GM12878 (cell line): ENCODE data around the gene KBTBD3. TPM values are rescaled to one million over a fixed set of nuclear protein-coding genes. Genes with fewer than 3 reads are reported as not detected.

Source experiments
- ATAC-seq: fragments of 200-7000 bp; cut with Tn5 transposase; 3 replicates; pipeline ENCODE4 v1.9.1; 2020; ENCODE audit warnings: mild to moderate bottlenecking, moderate library complexity
- BruUV-seq: library from RNA; stranded (reverse); fragments of 400-500 nt; replicated peaks from 2 replicates; lab custom pipeline; 2021; lab: Mats Ljungman, UMichigan
- CTCF ChIA-PET: fragments of 300-600 bp; sonication (Branson Sonifier 250); formaldehyde crosslinking; extraction: SDS; loops from one replicate; lab custom pipeline; 2021; ENCODE audit warnings: inconsistent platforms; lab: Yijun Ruan, JAX
- POLR2A ChIA-PET: fragments of 350-600 bp; formaldehyde crosslinking; extraction: SDS; loops from one replicate; lab custom pipeline; 2021; ENCODE audit warnings: inconsistent platforms; lab: Charles Lee
- RAD21 ChIA-PET: fragments of 300-600 bp; sonication (Branson Sonifier 250); formaldehyde crosslinking; loops from one replicate; lab custom pipeline; 2023; ENCODE audit warnings: antibody characterized with exemption; ENCODE audit not compliant: unreplicated experiment; lab: Charles Lee
- SMC1A ChIA-PET: fragments of 300-600 bp; sonication (Branson Sonifier 250); formaldehyde crosslinking; loops from one replicate; lab custom pipeline; 2023; ENCODE audit not compliant: unreplicated experiment, uncharacterized antibody; lab: Charles Lee
- DNase-seq: peaks from one replicate; pipeline ENCODE4 v3.0.0-alpha.2; 2011; ENCODE audit warnings: low read depth, low spot score
- FAIRE-seq: peaks from 3 replicates; lab custom pipeline; 2011; peaks lifted over from hg19 to GRCh38; lab: Jason Lieb, UNC
- H2AFZ ChIP-seq: 2 replicates; pipeline ENCODE4 v1.6.0; 2011; ENCODE audit warnings: low read depth, low read length, control low read depth; ENCODE audit not compliant: control insufficient read depth
- H3K27ac ChIP-seq: 2 replicates; pipeline ENCODE4 v1.5.1; 2011; ENCODE audit warnings: control low read depth; ENCODE audit not compliant: control insufficient read depth, insufficient read depth
- H3K27me3 ChIP-seq, 2 experiments: replicated peaks in 1 of 2; 2 replicates each; pipeline versions ENCODE4 v1.6.0 to v1.6.1; 2011; ENCODE audit warnings: low read length in 1 of 2; ENCODE audit not compliant: control insufficient read depth in 2 of 2, insufficient read depth in 2 of 2
- H3K36me3 ChIP-seq, 2 experiments: 2 replicates each; pipeline ENCODE4 v1.5.1; 2011; ENCODE audit warnings: low read length in 1 of 2; ENCODE audit not compliant: control insufficient read depth in 2 of 2, insufficient read depth in 2 of 2
- H3K4me1 ChIP-seq: 2 replicates; pipeline ENCODE4 v1.6.1; 2011; ENCODE audit warnings: mild to moderate bottlenecking, low read length, moderate library complexity, mixed read lengths; ENCODE audit not compliant: control insufficient read depth, insufficient read depth
- H3K4me2 ChIP-seq: 2 replicates; pipeline ENCODE4 v1.6.0; 2011; ENCODE audit warnings: control low read depth; ENCODE audit not compliant: control insufficient read depth, insufficient read depth
- H3K4me3 ChIP-seq: fragments of 200-600 bp; sonication (generic); 2 replicates; pipeline ENCODE4 v1.5.1; 2016
- H3K79me2 ChIP-seq: 2 replicates; pipeline ENCODE4 v1.6.0; 2011; ENCODE audit warnings: low read length; ENCODE audit not compliant: control insufficient read depth, insufficient read depth
- H3K9ac ChIP-seq: 2 replicates; pipeline ENCODE4 v1.8.0; 2011; ENCODE audit warnings: low read length, control low read depth, mixed read lengths; ENCODE audit not compliant: control insufficient read depth, insufficient read depth
- H3K9me3 ChIP-seq: replicated peaks from 3 replicates; pipeline ENCODE4 v1.5.1; 2011; ENCODE audit warnings: mild to moderate bottlenecking, low read length; ENCODE audit not compliant: control insufficient read depth, insufficient read depth
- H4K20me1 ChIP-seq: 2 replicates; pipeline ENCODE4 v1.6.0; 2011; ENCODE audit not compliant: control insufficient read depth, insufficient read depth
- ATF7 ChIP-seq: fragments of 450-650 bp; IDR thresholded peaks from 2 replicates; pipeline ENCODE4 v1.6.1; 2016; ENCODE audit warnings: low read depth, mild to moderate bottlenecking
- CBX5 ChIP-seq: sonication (generic); IDR thresholded peaks from 2 replicates; pipeline ENCODE4 v1.6.1; 2016; ENCODE audit warnings: low read depth, moderate library complexity, mild to moderate bottlenecking, inconsistent platforms
- CEBPB ChIP-seq, 2 experiments: fragments of 150-350 bp in 1 of 2; IDR thresholded peaks; 2 replicates each; pipeline ENCODE4 v1.6.1; 2012 to 2014; ENCODE audit warnings: low read depth in 2 of 2, low read length in 2 of 2, borderline replicate concordance in 1 of 2, inconsistent platforms in 1 of 2
- EP300 ChIP-seq, 2 experiments: fragments of 150-350 bp in 1 of 2; IDR thresholded peaks; 2 replicates each; pipeline ENCODE4 v1.6.1; 2011 to 2012; ENCODE audit warnings: low read depth in 2 of 2, low read length in 2 of 2, borderline replicate concordance in 1 of 2, improper control_type of control experiment in 1 of 2, inconsistent platforms in 1 of 2; ENCODE audit not compliant: control insufficient read depth in 1 of 2
- IRF4 ChIP-seq: IDR thresholded peaks from 2 replicates; pipeline ENCODE4 v1.6.1; 2011; ENCODE audit warnings: low read depth, low read length
- MTA3 ChIP-seq: IDR thresholded peaks from 2 replicates; pipeline ENCODE4 v1.6.1; 2012; ENCODE audit warnings: low read length, inconsistent platforms, borderline replicate concordance
- MYC ChIP-seq: IDR thresholded peaks from 2 replicates; pipeline ENCODE4 v1.6.1; 2011; ENCODE audit warnings: mild to moderate bottlenecking, low read length, moderate library complexity, inconsistent platforms; ENCODE audit not compliant: insufficient read depth, insufficient replicate concordance, insufficient read length, severe bottlenecking
- RAD51 ChIP-seq: fragments of 450-650 bp; IDR thresholded peaks from 2 replicates; pipeline ENCODE4 v1.6.1; 2016; ENCODE audit warnings: moderate library complexity, mild to moderate bottlenecking, inconsistent platforms
- SIN3A ChIP-seq: IDR thresholded peaks from 2 replicates; pipeline ENCODE4 v1.6.1; 2012; ENCODE audit warnings: low read depth, low read length, improper control_type of control experiment
- SREBF1 ChIP-seq: IDR thresholded peaks from 2 replicates; pipeline ENCODE4 v1.6.1; 2012; ENCODE audit warnings: mild to moderate bottlenecking, low read length
- SREBF2 ChIP-seq: IDR thresholded peaks from 2 replicates; pipeline ENCODE4 v1.6.1; 2012; ENCODE audit warnings: mild to moderate bottlenecking, low read length
- WGBS: methylation state at CpG from one replicate; pipeline ENCODE4 v1.1.6; 2016; ENCODE audit warnings: low lambda C conversion rate; ENCODE audit not compliant: insufficient replicate concordance, insufficient coverage; ENCODE audit errors: missing lambda C conversion rate; 5-methylcytosine and 5-hydroxymethylcytosine counted together
- in situ Hi-C: fragments of 300-500 bp; cut with MboI; formaldehyde crosslinking; loops from 9 replicates; pipeline ENCODE4 v1.14.3; 2018; ENCODE audit warnings: mixed read lengths
- intact Hi-C: fragments of 100-400 bp; cut with micrococcal nuclease; formaldehyde crosslinking; loops from one replicate; pipeline ENCODE4 v1.14.2; 2022; ENCODE audit not compliant: unreplicated experiment
- polyA plus RNA-seq, 11 experiments: library from polyadenylated mRNA; depleted of rRNA in 4 of 11; unstranded in 6 of 11; stranded (reverse) in 5 of 11; fragments of >200 nt; fragmentation: Nextera tagmentation in 4 of 11; fragmentation: Illumina TruSeq in 1 of 11; extraction: Ambion mirVana in 4 of 11; extraction: Trizol in 1 of 11; gene quantifications; 1 replicate in 1 of 11; 2 replicates in 10 of 11; pipeline versions ENCODE4 v1.2.1 to v1.2.3, GENCODE V29; 2011 to 2016; ENCODE audit warnings: inconsistent platforms in 2 of 11, missing spikeins in 2 of 11, low read depth in 1 of 11
- total RNA-seq, 4 experiments: library from RNA; depleted of rRNA in 3 of 4; stranded (reverse); fragments of >200 nt in 3 of 4; fragmentation: Illumina TruSeq in 1 of 4; extraction: Trizol in 1 of 4; gene quantifications; 2 replicates each; pipeline versions ENCODE4 v1.2.1 to v1.2.3, GENCODE V29; 2013 to 2021
- TF ChIP-seq, protein P1 (sequence below): IDR thresholded peaks from 2 replicates; pipeline ENCODE4 v1.6.1; 2011; ENCODE audit warnings: borderline replicate concordance, low read depth, mild to moderate bottlenecking, moderate library complexity, mixed read lengths, low read length; ENCODE audit not compliant: insufficient read depth; ENCODE audit errors: extremely low read length
- TF ChIP-seq, protein P2 (sequence below): fragments of 450-650 bp; IDR thresholded peaks from 2 replicates; pipeline ENCODE4 v1.6.1; 2017; ENCODE audit warnings: mild to moderate bottlenecking
- TF ChIP-seq, protein P3 (sequence below): fragments of 450-650 bp; IDR thresholded peaks from 2 replicates; pipeline ENCODE4 v1.6.1; 2017; ENCODE audit warnings: mild to moderate bottlenecking, moderate library complexity

The KBTBD3 gene
- total and polyA plus RNA-seq, 10 of the 15 experiments (the other 5 are each of a cell fraction or from before 2014, with no cell fraction given) = 1.9 to 18.1 (median 8.4) TPM

DNA sequence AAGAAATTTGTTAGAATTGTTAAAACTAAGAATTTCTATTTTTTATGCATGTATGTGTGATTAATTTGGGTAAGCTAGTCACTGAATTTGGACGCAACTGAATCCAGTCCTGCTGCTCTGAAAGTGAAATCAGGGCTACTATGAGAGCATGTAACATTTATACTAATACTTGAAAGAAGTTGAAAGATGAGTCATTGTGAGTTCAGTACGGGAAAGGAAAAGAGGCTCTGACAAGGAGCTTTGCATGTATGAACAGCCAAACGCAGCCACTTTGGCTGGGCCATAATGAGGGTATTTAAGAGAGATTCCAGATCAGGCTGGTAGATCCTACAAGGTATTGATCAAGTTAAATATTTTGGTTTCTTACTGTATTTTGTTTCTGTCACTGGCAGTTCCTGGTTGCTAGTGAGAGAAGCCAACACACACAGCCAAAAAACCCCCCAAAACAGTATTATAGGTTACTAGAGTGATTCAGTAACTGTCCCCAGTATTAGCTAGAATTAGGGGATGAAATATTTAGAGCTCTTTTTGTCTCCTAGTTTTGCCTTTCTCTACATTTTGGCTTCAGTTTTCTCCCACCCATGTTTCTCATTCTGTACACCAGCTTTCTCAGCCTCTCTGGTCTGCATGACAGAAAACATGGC lies 14.5 kb upstream of the KBTBD3 start (continued):
- TF ChIP-seq, protein P1, sequence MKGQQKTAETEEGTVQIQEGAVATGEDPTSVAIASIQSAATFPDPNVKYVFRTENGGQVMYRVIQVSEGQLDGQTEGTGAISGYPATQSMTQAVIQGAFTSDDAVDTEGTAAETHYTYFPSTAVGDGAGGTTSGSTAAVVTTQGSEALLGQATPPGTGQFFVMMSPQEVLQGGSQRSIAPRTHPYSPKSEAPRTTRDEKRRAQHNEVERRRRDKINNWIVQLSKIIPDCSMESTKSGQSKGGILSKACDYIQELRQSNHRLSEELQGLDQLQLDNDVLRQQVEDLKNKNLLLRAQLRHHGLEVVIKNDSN = no peak
- TF ChIP-seq ATF7 = peak; percentile 63

DNA sequence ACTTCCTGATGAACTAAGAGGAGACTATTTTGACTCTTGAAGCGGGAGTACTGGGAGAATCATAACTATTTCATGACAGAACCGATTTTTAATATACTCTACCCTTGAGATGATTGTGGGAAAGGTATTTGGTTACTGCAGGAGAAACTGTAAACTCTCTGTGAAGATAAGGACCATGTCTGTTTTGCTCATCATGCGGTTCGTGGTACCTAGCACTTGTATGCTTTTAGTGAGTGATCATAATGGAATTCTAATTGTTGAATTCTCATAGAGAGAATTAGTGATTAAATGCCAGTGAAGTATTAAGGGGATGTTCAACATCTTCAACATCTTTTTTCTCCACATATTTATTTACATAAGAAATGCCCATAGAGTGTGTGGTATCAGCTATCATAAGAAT lies 11.7 kb upstream of the KBTBD3 start:
- DNase-seq = no peak
- WGBS = 92% methylated on average over 4 of the region's 4 CpGs
- ChIA-PET SMC1A (interaction anchor here (5.7 kb wide), 1 partner anchor 13 kb away, joined by 31 read pairs; the partner anchor contains the start of genes AASDHPPT and KBTBD3), RAD21 (interaction anchor here (2.5 kb wide), 1 partner anchor 8 kb away, joined by 10 read pairs; no protein-coding TSS in a partner anchor), POLR2A (no interaction called here), CTCF (interaction anchor here (1.0 to 8.1 kb wide), 4 partner anchors 11 to 67 kb away, joined by 3 to 72 read pairs (median 37); partner anchors contain the start of genes AASDHPPT and KBTBD3)
- H3K4me2 ChIP-seq = no peak overlapping the region; the same call in 1 of the 2 replicates
- ATAC-seq = no peak
- no peak overlapping the region for H2AFZ ChIP-seq
- H3K27ac ChIP-seq = no peak overlapping the region
- FAIRE-seq = no peak
- H3K4me1 ChIP-seq = peaks cover 14% of the 10 kb centered on the region
- no TSS peak for BruUV-seq
- no peaks in the 10 kb centered on the region for H3K9me3 ChIP-seq
- H4K20me1 ChIP-seq = no peaks in the 10 kb centered on the region
- H3K9ac ChIP-seq = no peak overlapping the region
- H3K27me3 ChIP-seq = no peaks in the 10 kb centered on the region
- intact Hi-C loops (loop anchor here (1.0 to 10.0 kb wide), 3 partner anchors 44 to 146 kb away; no protein-coding TSS in a partner anchor), in situ Hi-C loops (loop anchor here (10.0 kb wide), 1 partner anchor 956 kb away; no protein-coding TSS in a partner anchor)
- TF ChIP-seq RAD51 = no peak
- TF ChIP-seq, protein P2, sequence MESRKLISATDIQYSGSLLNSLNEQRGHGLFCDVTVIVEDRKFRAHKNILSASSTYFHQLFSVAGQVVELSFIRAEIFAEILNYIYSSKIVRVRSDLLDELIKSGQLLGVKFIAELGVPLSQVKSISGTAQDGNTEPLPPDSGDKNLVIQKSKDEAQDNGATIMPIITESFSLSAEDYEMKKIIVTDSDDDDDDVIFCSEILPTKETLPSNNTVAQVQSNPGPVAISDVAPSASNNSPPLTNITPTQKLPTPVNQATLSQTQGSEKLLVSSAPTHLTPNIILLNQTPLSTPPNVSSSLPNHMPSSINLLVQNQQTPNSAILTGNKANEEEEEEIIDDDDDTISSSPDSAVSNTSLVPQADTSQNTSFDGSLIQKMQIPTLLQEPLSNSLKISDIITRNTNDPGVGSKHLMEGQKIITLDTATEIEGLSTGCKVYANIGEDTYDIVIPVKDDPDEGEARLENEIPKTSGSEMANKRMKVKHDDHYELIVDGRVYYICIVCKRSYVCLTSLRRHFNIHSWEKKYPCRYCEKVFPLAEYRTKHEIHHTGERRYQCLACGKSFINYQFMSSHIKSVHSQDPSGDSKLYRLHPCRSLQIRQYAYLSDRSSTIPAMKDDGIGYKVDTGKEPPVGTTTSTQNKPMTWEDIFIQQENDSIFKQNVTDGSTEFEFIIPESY = no peak
- no peak for TF ChIP-seq MYC
- no peak for TF ChIP-seq SREBF2
- no peak for TF ChIP-seq SREBF1
- TF ChIP-seq CEBPB (IDR thresholded peaks at IDR 0.05; ENCODE audit: borderline replicate concordance in 1 of 2, low read depth in 2 of 2, low read length in 2 of 2) = no peak
- no peak for TF ChIP-seq IRF4
- TF ChIP-seq SIN3A = no peak
- TF ChIP-seq, protein P3, sequence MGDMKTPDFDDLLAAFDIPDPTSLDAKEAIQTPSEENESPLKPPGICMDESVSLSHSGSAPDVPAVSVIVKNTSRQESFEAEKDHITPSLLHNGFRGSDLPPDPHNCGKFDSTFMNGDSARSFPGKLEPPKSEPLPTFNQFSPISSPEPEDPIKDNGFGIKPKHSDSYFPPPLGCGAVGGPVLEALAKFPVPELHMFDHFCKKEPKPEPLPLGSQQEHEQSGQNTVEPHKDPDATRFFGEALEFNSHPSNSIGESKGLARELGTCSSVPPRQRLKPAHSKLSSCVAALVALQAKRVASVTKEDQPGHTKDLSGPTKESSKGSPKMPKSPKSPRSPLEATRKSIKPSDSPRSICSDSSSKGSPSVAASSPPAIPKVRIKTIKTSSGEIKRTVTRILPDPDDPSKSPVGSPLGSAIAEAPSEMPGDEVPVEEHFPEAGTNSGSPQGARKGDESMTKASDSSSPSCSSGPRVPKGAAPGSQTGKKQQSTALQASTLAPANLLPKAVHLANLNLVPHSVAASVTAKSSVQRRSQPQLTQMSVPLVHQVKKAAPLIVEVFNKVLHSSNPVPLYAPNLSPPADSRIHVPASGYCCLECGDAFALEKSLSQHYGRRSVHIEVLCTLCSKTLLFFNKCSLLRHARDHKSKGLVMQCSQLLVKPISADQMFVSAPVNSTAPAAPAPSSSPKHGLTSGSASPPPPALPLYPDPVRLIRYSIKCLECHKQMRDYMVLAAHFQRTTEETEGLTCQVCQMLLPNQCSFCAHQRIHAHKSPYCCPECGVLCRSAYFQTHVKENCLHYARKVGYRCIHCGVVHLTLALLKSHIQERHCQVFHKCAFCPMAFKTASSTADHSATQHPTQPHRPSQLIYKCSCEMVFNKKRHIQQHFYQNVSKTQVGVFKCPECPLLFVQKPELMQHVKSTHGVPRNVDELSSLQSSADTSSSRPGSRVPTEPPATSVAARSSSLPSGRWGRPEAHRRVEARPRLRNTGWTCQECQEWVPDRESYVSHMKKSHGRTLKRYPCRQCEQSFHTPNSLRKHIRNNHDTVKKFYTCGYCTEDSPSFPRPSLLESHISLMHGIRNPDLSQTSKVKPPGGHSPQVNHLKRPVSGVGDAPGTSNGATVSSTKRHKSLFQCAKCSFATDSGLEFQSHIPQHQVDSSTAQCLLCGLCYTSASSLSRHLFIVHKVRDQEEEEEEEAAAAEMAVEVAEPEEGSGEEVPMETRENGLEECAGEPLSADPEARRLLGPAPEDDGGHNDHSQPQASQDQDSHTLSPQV = no peak
- TF ChIP-seq MTA3 = no peak
- no peak for TF ChIP-seq CBX5
- TF ChIP-seq EP300 (IDR thresholded peaks at IDR 0.05; ENCODE audit: borderline replicate concordance in 1 of 2, control insufficient read depth in 1 of 2, low read depth in 2 of 2, low read length in 2 of 2) = no peak
- H3K79me2 ChIP-seq = peaks cover 43% of the 10 kb centered on the region
- H3K36me3 ChIP-seq = peaks cover 0 to 3% of the 10 kb centered on the region in 2 experiments; a peak in 2 of 4 replicates
- H3K4me3 ChIP-seq = no peak overlapping the region
